SU-DHL-6 (cell line): ENCODE measurements around the gene MPRIP.

Source experiments
- H2AFZ ChIP-seq: fragments of 200-600 bp; sonication (generic); 2 replicates; pipeline ENCODE4 v1.6.1; 2014; ENCODE audit warnings: low read depth, mild to moderate bottlenecking, moderate library complexity, mixed read lengths, antibody characterized with exemption, low read length; ENCODE audit not compliant: severe bottlenecking
- H3F3A ChIP-seq: fragments of 200-600 bp; shearing (Covaris generic); 2 replicates; pipeline ENCODE4 v1.6.0; 2016; ENCODE audit warnings: antibody characterized with exemption, mild to moderate bottlenecking; ENCODE audit not compliant: insufficient read depth
- H3K27ac ChIP-seq: fragments of 200-600 bp; sonication (generic); 2 replicates; pipeline ENCODE4 v1.5.1; 2016; ENCODE audit warnings: low read depth, mild to moderate bottlenecking, low read length, moderate library complexity, mixed read lengths
- H3K27me3 ChIP-seq: fragments of 200-600 bp; sonication (generic), shearing (Covaris generic); 2 replicates; pipeline ENCODE4 v1.6.0; 2014; ENCODE audit warnings: mild to moderate bottlenecking, low read length
- H3K36me3 ChIP-seq: fragments of 200-600 bp; sonication (generic); 2 replicates; pipeline ENCODE4 v1.6.1; 2014; ENCODE audit warnings: mild to moderate bottlenecking, low read length, mixed read lengths
- H3K4me2 ChIP-seq: fragments of 300-600, 200-600 bp; shearing (Covaris generic), sonication (generic); 2 replicates; pipeline ENCODE4 v1.6.0; 2014; ENCODE audit warnings: low read length, low read depth, mild to moderate bottlenecking; ENCODE audit not compliant: poor library complexity, severe bottlenecking
- H3K4me3 ChIP-seq: fragments of 200-600 bp; sonication (generic); 2 replicates; pipeline ENCODE4 v1.5.1; 2014; ENCODE audit warnings: antibody characterized with exemption, low read length, mild to moderate bottlenecking, mixed read lengths; ENCODE audit not compliant: insufficient read depth, poor library complexity, severe bottlenecking
- H3K79me2 ChIP-seq: fragments of 200-600 bp; sonication (generic); 2 replicates; pipeline ENCODE4 v1.6.1; 2014; ENCODE audit warnings: mild to moderate bottlenecking, low read length, moderate library complexity; ENCODE audit not compliant: insufficient read depth
- H3K9ac ChIP-seq: fragments of 200-600 bp; sonication (generic); 2 replicates; pipeline ENCODE4 v1.7.0; 2014; ENCODE audit warnings: mild to moderate bottlenecking, low read length
- H3K9me2 ChIP-seq: fragments of 200-600 bp; sonication (generic); replicated peaks from 2 replicates; pipeline ENCODE4 v1.6.1; 2014; ENCODE audit warnings: low read length; ENCODE audit not compliant: insufficient read depth
- H3K9me3 ChIP-seq: fragments of 200-600 bp; sonication (generic); 2 replicates; pipeline ENCODE4 v1.6.1; 2014; ENCODE audit warnings: low read length, mixed read lengths; ENCODE audit not compliant: insufficient read depth
- H4K20me1 ChIP-seq: fragments of 200-600 bp; sonication (generic); 2 replicates; pipeline ENCODE4 v1.6.1; 2014; ENCODE audit warnings: low read depth, mild to moderate bottlenecking, antibody characterized with exemption, low read length, moderate library complexity, mixed read lengths
- EZH2phosphoT487 ChIP-seq: fragments of 200-600 bp; sonication (generic), shearing (Covaris generic); conservative IDR thresholded peaks from 2 replicates; pipeline ENCODE4 v1.6.1; 2018; ENCODE audit warnings: mild to moderate bottlenecking, antibody characterized with exemption, low read length, moderate library complexity, mixed read lengths
- TF ChIP-seq, protein P1 (sequence below): fragments of 200-600 bp; sonication (generic); IDR thresholded peaks from one replicate; pipeline ENCODE4 v1.5.1; 2017; ENCODE audit warnings: antibody characterized with exemption, mild to moderate bottlenecking, low read length, moderate library complexity; ENCODE audit not compliant: insufficient read depth, poor library complexity, severe bottlenecking

Gene MPRIP

DNA sequence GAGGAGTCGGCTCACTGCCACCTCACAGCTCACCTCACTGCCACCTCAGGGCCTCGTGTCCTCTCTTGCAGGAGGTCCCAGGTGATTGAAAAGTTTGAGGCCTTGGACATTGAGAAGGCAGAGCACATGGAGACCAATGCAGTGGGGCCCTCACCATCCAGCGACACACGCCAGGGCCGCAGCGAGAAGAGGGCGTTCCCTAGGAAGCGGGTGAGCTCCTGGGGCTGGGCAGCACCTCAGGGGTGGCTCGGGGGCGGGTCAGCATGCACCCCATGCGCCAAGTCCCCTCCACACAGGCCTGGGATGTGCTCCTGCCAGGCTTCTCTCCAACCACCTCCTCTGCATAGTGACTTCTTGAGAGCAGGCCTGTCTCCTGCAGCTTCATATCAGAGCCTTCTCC, 100.3 kb downstream of the MPRIP start:
- Histone ChIP-seq H3K79me2 (no peaks in the 10 kb centered on the region), H4K20me1 (no peaks in the 10 kb centered on the region), H3K4me3 (no peak overlapping the region), H3K36me3 (no peaks in the 10 kb centered on the region), H3K27ac (no peak overlapping the region), H2AFZ (no peak overlapping the region), H3F3A (no peaks in the 10 kb centered on the region), H3K9me2 (no peaks in the 10 kb centered on the region), H3K9ac (no peak overlapping the region), H3K27me3 (no peaks in the 10 kb centered on the region), H3K4me2 (no peak overlapping the region), H3K9me3 (no peaks in the 10 kb centered on the region)
- no peak for TF ChIP-seq EZH2phosphoT487
- TF ChIP-seq, protein P1, sequence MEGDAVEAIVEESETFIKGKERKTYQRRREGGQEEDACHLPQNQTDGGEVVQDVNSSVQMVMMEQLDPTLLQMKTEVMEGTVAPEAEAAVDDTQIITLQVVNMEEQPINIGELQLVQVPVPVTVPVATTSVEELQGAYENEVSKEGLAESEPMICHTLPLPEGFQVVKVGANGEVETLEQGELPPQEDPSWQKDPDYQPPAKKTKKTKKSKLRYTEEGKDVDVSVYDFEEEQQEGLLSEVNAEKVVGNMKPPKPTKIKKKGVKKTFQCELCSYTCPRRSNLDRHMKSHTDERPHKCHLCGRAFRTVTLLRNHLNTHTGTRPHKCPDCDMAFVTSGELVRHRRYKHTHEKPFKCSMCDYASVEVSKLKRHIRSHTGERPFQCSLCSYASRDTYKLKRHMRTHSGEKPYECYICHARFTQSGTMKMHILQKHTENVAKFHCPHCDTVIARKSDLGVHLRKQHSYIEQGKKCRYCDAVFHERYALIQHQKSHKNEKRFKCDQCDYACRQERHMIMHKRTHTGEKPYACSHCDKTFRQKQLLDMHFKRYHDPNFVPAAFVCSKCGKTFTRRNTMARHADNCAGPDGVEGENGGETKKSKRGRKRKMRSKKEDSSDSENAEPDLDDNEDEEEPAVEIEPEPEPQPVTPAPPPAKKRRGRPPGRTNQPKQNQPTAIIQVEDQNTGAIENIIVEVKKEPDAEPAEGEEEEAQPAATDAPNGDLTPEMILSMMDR: no peak

DNA sequence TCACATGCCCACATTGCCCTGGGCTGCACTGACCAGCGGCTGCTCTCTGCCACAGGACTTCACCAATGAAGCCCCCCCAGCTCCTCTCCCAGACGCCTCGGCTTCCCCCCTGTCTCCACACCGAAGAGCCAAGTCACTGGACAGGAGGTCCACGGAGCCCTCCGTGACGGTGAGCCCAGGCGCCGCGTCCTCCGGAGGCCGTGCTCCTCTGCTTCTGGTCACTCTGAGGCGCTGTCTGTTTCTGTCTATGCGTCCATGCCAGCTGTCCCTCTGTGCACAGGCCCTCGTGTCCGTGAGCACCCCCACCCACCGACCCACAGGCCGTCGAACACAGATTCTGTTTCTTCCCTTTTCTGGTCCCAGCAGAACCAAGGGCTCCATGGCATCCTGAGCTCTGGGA, 101.2 kb downstream of the MPRIP start:
- H3K4me2 ChIP-seq: no peak overlapping the region

DNA sequence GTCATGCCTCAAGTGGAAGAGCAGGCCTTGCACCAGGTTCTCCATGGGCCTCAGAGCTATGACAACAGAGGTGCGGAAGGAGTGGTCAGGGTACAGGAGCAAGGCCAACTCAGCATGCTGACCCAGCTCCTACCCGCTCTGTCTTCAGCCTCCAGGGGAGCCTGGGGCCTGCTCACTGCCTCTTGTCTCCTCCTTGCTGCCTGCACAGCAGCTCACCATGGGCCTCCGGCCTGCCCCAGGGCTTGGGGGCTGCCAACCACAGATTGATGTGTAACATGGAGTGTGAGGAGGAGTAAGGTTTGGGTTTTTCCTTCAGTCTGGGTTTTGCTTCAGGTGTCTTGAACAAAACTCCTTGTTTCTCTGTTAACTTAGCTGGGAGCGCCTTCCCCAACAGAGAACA, 101.8 kb downstream of the MPRIP start:
- no peaks in the 10 kb centered on the region for H3K9me3 ChIP-seq
- H3K27ac ChIP-seq: no peak overlapping the region
- no peaks in the 10 kb centered on the region for H3F3A ChIP-seq
- no peaks in the 10 kb centered on the region for H3K27me3 ChIP-seq
- H3K4me3 ChIP-seq: no peak overlapping the region
- no peaks in the 10 kb centered on the region for H3K36me3 ChIP-seq
- H4K20me1 ChIP-seq: no peaks in the 10 kb centered on the region
- no peak overlapping the region for H3K4me2 ChIP-seq
- no peak overlapping the region for H2AFZ ChIP-seq
- no peak for TF ChIP-seq EZH2phosphoT487
- TF ChIP-seq, protein P1: no peak
- no peaks in the 10 kb centered on the region for H3K9me2 ChIP-seq
- H3K79me2 ChIP-seq: no peaks in the 10 kb centered on the region
- no peak overlapping the region for H3K9ac ChIP-seq

More for the DNA sequence above, 101.2 kb downstream of the MPRIP start:
- Histone ChIP-seq H3K27ac (no peak overlapping the region), H3K9me3 (no peaks in the 10 kb centered on the region), H3K36me3 (no peaks in the 10 kb centered on the region), H3K79me2 (no peaks in the 10 kb centered on the region), H4K20me1 (no peaks in the 10 kb centered on the region), H3K4me3 (no peak overlapping the region), H2AFZ (no peak overlapping the region), H3K9ac (no peak overlapping the region), H3K27me3 (no peaks in the 10 kb centered on the region), H3K9me2 (no peaks in the 10 kb centered on the region), H3F3A (no peaks in the 10 kb centered on the region)
- TF ChIP-seq EZH2phosphoT487: no peak
- TF ChIP-seq, protein P1: no peak
